K562 (cell line): Measurements from ENCODE around the gene METTL6.

Experiments used
- BHLHE40 ChIP-seq: IDR thresholded peaks from 2 replicates; pipeline ENCODE4 v1.6.1; 2011; ENCODE audit warnings: low read length, improper control_type of control experiment
- CEBPB ChIP-seq: fragments of 450-650 bp; IDR thresholded peaks from 2 replicates; pipeline ENCODE4 v1.6.1; 2016; ENCODE audit warnings: missing genetic modification characterization, missing compliant biosample characterization
- CREB1 ChIP-seq, 2 experiments: sonication (generic) in 1 of 2; formaldehyde crosslinking in 1 of 2; IDR thresholded peaks; 2 replicates each; pipeline versions ENCODE4 v1.6.1 to v1.8.0; 2012 to 2022; ENCODE audit warnings: inconsistent platforms in 1 of 2, mild to moderate bottlenecking in 1 of 2, missing genetic modification reagents in 1 of 2, moderate library complexity in 1 of 2
- CTCF ChIP-seq, 3 experiments: IDR thresholded peaks in 2 of 3; conservative IDR thresholded peaks in 1 of 3; 2 replicates each; pipeline ENCODE4 v1.5.1; 2011 to 2012; ENCODE audit warnings: low read length in 3 of 3, mild to moderate bottlenecking in 3 of 3, control low read depth in 2 of 3, improper control_type of control experiment in 1 of 3, inconsistent platforms in 1 of 3, low read depth in 1 of 3, mixed read lengths in 1 of 3, moderate library complexity in 1 of 3; ENCODE audit not compliant: insufficient read depth in 2 of 3
- E2F1 ChIP-seq: sonication (generic); formaldehyde crosslinking; IDR thresholded peaks from 2 replicates; pipeline ENCODE4 v1.8.1; 2023; ENCODE audit warnings: mild to moderate bottlenecking, missing genetic modification reagents, moderate library complexity
- EZH2 ChIP-seq: IDR thresholded peaks from 2 replicates; pipeline ENCODE4 v1.6.1; 2012; ENCODE audit warnings: low read depth, mild to moderate bottlenecking, inconsistent platforms, low read length, borderline replicate concordance
- JUNB ChIP-seq: fragments of 450-650 bp; formaldehyde crosslinking; conservative IDR thresholded peaks from 2 replicates; pipeline ENCODE4 v1.4.0; 2020; ENCODE audit warnings: mild to moderate bottlenecking
- POLR2A ChIP-seq: fragments of 450-650 bp; conservative IDR thresholded peaks from 2 replicates; pipeline ENCODE4 v1.6.1; 2016
- POLR2AphosphoS5 ChIP-seq: IDR thresholded peaks from 2 replicates; pipeline ENCODE4 v1.6.1; 2011; ENCODE audit warnings: mild to moderate bottlenecking, low read depth, low read length, moderate library complexity; ENCODE audit not compliant: control insufficient read depth, insufficient read depth
- RBM34 ChIP-seq: fragments of 200-400 bp; formaldehyde crosslinking; IDR thresholded peaks from 2 replicates; pipeline ENCODE4 v1.6.1; 2018; ENCODE audit warnings: low read length, borderline replicate concordance; ENCODE audit not compliant: insufficient read depth
- RBM39 ChIP-seq: fragments of 200-400 bp; formaldehyde crosslinking; optimal IDR thresholded peaks from 2 replicates; pipeline ENCODE3; 2018; ENCODE audit warnings: low read depth, low read length
- RUNX1 ChIP-seq: sonication (generic); IDR thresholded peaks from 2 replicates; pipeline ENCODE4 v1.6.1; 2016; ENCODE audit warnings: antibody characterized with exemption, low read depth
- SIN3B ChIP-seq: fragments of 450-650 bp; IDR thresholded peaks from 2 replicates; pipeline ENCODE4 v1.6.1; 2017; ENCODE audit warnings: low read depth, mild to moderate bottlenecking, moderate library complexity
- ZBTB40 ChIP-seq, 2 experiments: fragments of 450-650 bp in 1 of 2; sonication (generic) in 1 of 2; formaldehyde crosslinking in 1 of 2; IDR thresholded peaks; 2 replicates each; pipeline versions ENCODE4 v1.7.1 to v1.9.0; 2016 to 2022; ENCODE audit warnings: inconsistent platforms in 1 of 2, mild to moderate bottlenecking in 1 of 2, missing genetic modification reagents in 1 of 2

- TF ChIP-seq RUNX1, result no peak
- TF ChIP-seq CREB1 (IDR thresholded peaks at IDR 0.05), result no peak
- TF ChIP-seq CREB1 (CRISPR knock-in tag; IDR thresholded peaks at IDR 0.05), result no peak
- no peak for TF ChIP-seq E2F1 (CRISPR knock-in tag)
- no peak for TF ChIP-seq POLR2A
- TF ChIP-seq RBM39, result no peak
- no peak for TF ChIP-seq JUNB (CRISPR knock-in tag)
- TF ChIP-seq EZH2, result no peak
- peak; percentile 32 to 41 (median 35); a peak in 3 of 6 replicates for TF ChIP-seq CTCF (IDR thresholded peaks at IDR 0.05 in 2 of 3, conservative IDR thresholded peaks at IDR 0.05 in 1 of 3; ENCODE audit: insufficient read depth in 2 of 3, low read depth in 1 of 3, low read length in 3 of 3)
- no peak for TF ChIP-seq RBM34
- TF ChIP-seq SIN3B, result no peak
- TF ChIP-seq BHLHE40, result no peak
- TF ChIP-seq POLR2AphosphoS5, result no peak
- no peak for TF ChIP-seq CEBPB (tag)
- no peak for TF ChIP-seq ZBTB40 (IDR thresholded peaks at IDR 0.05)
- TF ChIP-seq ZBTB40 (CRISPR knock-in tag; IDR thresholded peaks at IDR 0.05), result no peak
Measured at GRCh38 chr3:15470261-15470660, 42.9 kb upstream of the METTL6 start.
